ENCODE results near the gene KIR2DL4.
"Not testable (repeated sequence)": the region's sequence is repeated elsewhere in the genome, so short reads cannot be mapped to it uniquely, and the experiment has no call there.

GRCh38 chr19:54782916-54783315, 20.5 kb upstream of the KIR2DL4 start:
- TF ChIP-seq SP1 (IDR thresholded peaks at IDR 0.05; ENCODE audit: low read depth); CTCF (IDR thresholded peaks at IDR 0.05 in 2 of 3, conservative IDR thresholded peaks at IDR 0.05 in 1 of 3; ENCODE audit: borderline replicate concordance in 1 of 3, insufficient read depth in 1 of 3, low read depth in 2 of 3, low read length in 2 of 3); REST (IDR thresholded peaks at IDR 0.05; ENCODE audit: low read depth): not testable (repeated sequence)
